OCI-LY7 (cell line): Measurements from ENCODE around the gene C1orf35. TPM values are rescaled to one million over a fixed set of nuclear protein-coding genes. Genes with fewer than 3 reads are reported as not detected.
A peak's percentile ranks its signal among the peaks of the same experiment; 100 is the strongest.

Experiments
- Bru-seq: library from RNA; stranded (reverse); fragments of 400-500 nt; gene quantifications from one replicate; lab custom pipeline; 2021; lab: Mats Ljungman, UMichigan
- BruChase-seq, 2 experiments: library from RNA; stranded (reverse); fragments of 400-500 nt; gene quantifications; one replicate each; lab custom pipeline; 2021; lab: Mats Ljungman, UMichigan
- BruUV-seq: library from RNA; stranded (reverse); fragments of 400-500 nt; replicated peaks from 2 replicates; lab custom pipeline; 2021; lab: Mats Ljungman, UMichigan
- CTCF ChIA-PET: fragments of 300-600 bp; sonication (Branson Sonifier 250); formaldehyde crosslinking; loops from one replicate; lab custom pipeline; 2022; ENCODE audit warnings: antibody characterized with exemption; ENCODE audit not compliant: unreplicated experiment; lab: Charles Lee
- POLR2A ChIA-PET: fragments of 300-600 bp; sonication (Branson Sonifier 250); formaldehyde crosslinking; loops from one replicate; lab custom pipeline; 2022; ENCODE audit warnings: antibody characterized with exemption; lab: Charles Lee
- DNase-seq: peaks from one replicate; pipeline ENCODE4 v3.0.0-alpha.2; 2015; ENCODE audit warnings: low spot score
- H2AFZ ChIP-seq: fragments of 200-600 bp; sonication (generic), shearing (Covaris generic); 2 replicates; pipeline ENCODE4 v1.6.1; 2014; ENCODE audit warnings: mild to moderate bottlenecking, antibody characterized with exemption, low read length, moderate library complexity
- H3K27ac ChIP-seq: fragments of 200-600 bp; sonication (generic); 2 replicates; pipeline ENCODE4 v1.5.1; 2014; ENCODE audit warnings: mixed run types, low read depth, mild to moderate bottlenecking, moderate library complexity, low read length, inconsistent platforms; ENCODE audit not compliant: poor library complexity, severe bottlenecking
- H3K36me3 ChIP-seq: fragments of 200-600 bp; sonication (generic); 2 replicates; pipeline ENCODE4 v1.6.1; 2014; ENCODE audit warnings: mild to moderate bottlenecking, antibody characterized with exemption, low read length, moderate library complexity, mixed read lengths; ENCODE audit not compliant: insufficient read depth
- H3K4me1 ChIP-seq: fragments of 200-600 bp; sonication (generic); 2 replicates; pipeline ENCODE4 v1.5.1; 2014; ENCODE audit warnings: mild to moderate bottlenecking, low read length; ENCODE audit not compliant: insufficient read depth, poor library complexity, severe bottlenecking
- H3K4me2 ChIP-seq: fragments of 200-600 bp; sonication (generic); 2 replicates; pipeline ENCODE4 v1.6.1; 2014; ENCODE audit warnings: mild to moderate bottlenecking, low read length
- H3K4me3 ChIP-seq: fragments of 200-600 bp; sonication (generic); 2 replicates; pipeline ENCODE4 v1.5.1; 2014; ENCODE audit warnings: mild to moderate bottlenecking, low read depth, low read length; ENCODE audit not compliant: poor library complexity, severe bottlenecking
- H3K79me2 ChIP-seq: fragments of 200-600 bp; sonication (generic); 2 replicates; pipeline ENCODE4 v1.6.1; 2016; ENCODE audit warnings: low read depth, mild to moderate bottlenecking, low read length, moderate library complexity, mixed read lengths; ENCODE audit not compliant: insufficient read depth
- H3K9me2 ChIP-seq: fragments of 200-600 bp; sonication (generic); 2 replicates; pipeline ENCODE4 v1.6.1; 2016; ENCODE audit warnings: mild to moderate bottlenecking, low read length, mixed read lengths; ENCODE audit not compliant: insufficient read depth
- H3K9me3 ChIP-seq: fragments of 200-600 bp; sonication (generic); 2 replicates; pipeline ENCODE4 v1.6.1; 2014; ENCODE audit warnings: mild to moderate bottlenecking, mixed run types, low read length, mixed read lengths
- H4K20me1 ChIP-seq: fragments of 200-600 bp; sonication (generic); 2 replicates; pipeline ENCODE4 v1.6.1; 2014; ENCODE audit warnings: mild to moderate bottlenecking, antibody characterized with exemption, low read length, moderate library complexity, mixed read lengths; ENCODE audit not compliant: insufficient read depth
- EZH2phosphoT487 ChIP-seq: fragments of 200-600 bp; sonication (generic); IDR thresholded peaks from 2 replicates; pipeline ENCODE4 v1.6.1; 2018; ENCODE audit warnings: low read depth, borderline replicate concordance, mild to moderate bottlenecking, mixed run types, antibody characterized with exemption, low read length, moderate library complexity, mixed read lengths
- intact Hi-C: fragments of 100-400 bp; cut with micrococcal nuclease; formaldehyde crosslinking; loops from one replicate; pipeline ENCODE4 v1.10.0; 2022; ENCODE audit not compliant: unreplicated experiment
- long read RNA-seq: library from polyadenylated mRNA; stranded (forward); transcript quantifications from one replicate; pipeline ENCODE4 v2.0.0, GENCODE V29; 2022
- total RNA-seq, 2 experiments: library from RNA; depleted of rRNA in 1 of 2; stranded (reverse); fragments of >200 nt in 1 of 2; shearing (Covaris generic) in 1 of 2; gene quantifications; 2 replicates each; pipeline ENCODE4 v1.2.3, GENCODE V29; 2014 to 2022
- TF ChIP-seq, protein P1 (sequence below): fragments of 200-600 bp; sonication (generic); conservative IDR thresholded peaks from 2 replicates; pipeline ENCODE4 v1.5.1; 2014; ENCODE audit warnings: mild to moderate bottlenecking, antibody characterized with exemption, low read length, moderate library complexity, mixed read lengths

The C1orf35 gene
- total RNA-seq (2014; rRNA removed; shearing (Covaris generic)) (33.3 and 33.4 TPM in 2 replicates), total RNA-seq (2022) (30.7 and 32.2 TPM in 2 replicates), Bru-seq, nascent RNA (percentile 71 among the genes with signal in this experiment), BruChase-seq, experiment 1, labeled RNA remaining after a 6-hour chase (percentile 79 among the genes with signal in this experiment), BruChase-seq, experiment 2, labeled RNA remaining after a 2-hour chase (percentile 84 among the genes with signal in this experiment)
- long read RNA-seq, transcript C1orf35-201 (8 exons, 1,427 nt), result major isoform, 61 of 149 reads
- long read RNA-seq, transcript C1orf35-205 (7 exons, 1,429 nt), result minor isoform, 7 of 149 reads
- long read RNA-seq, partial matches to known transcripts, result 3 of 149 reads
- long read RNA-seq, other reads (novel, unspliced or antisense), result 77 of 149 reads

DNA sequence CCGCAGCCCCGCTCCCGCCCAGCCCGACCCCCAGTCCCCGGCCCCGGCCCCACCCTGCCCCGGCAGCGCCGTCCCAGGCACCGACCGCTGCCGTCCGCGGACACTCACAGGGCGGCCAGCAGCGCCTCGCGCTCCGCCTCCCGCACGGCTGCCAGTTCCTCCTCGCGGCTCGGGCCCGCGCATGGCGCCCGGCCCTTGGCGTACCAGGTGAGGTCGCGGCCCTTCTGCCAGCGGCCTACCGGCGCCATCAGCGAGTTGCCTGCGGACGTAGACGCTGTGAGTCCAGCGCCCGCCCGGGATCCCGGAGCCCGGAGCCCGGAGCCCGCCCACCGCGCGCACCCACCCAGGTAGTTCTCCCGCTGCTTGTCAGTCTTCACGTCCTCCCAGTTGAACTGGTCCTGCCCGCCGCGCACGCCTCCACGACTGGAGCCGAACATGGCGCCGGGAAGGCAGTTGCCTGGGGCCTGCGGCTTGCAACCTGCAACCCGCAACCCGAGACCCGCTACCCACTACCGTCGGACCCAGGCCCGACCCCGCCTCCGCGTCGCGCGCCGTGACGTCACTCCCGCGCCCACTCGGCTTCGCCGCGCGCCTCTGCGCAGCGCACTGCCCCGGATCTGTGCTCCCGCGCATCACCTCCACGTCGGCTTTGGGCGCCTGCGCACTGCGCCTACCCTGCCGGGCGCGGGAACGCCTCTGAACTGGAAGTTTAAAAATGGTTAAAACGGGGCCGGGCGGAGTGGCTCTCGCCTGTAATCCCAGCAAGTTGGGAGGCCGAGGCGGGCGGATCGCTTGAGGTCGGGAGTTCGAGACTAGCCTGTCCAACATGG is at the start of gene C1orf35:
C1orf35 (minus strand) TSS at position 535 of the 830 bp plus-strand sequence; CDS start at position 437, 98 bp downstream.
- ChIA-PET CTCF (no interaction called here), POLR2A (interaction anchor here (1.2 kb wide), 1 partner anchor 11 kb away, joined by 3 read pairs; no protein-coding TSS in a partner anchor)
- intact Hi-C loops, result loop anchor here (1.0 kb wide), 3 partner anchors 19 to 104 kb away; no protein-coding TSS in a partner anchor
- no peaks in the 10 kb centered on the region for H3K79me2 ChIP-seq
- peak within 1 kb of the TSS; percentile 45 for H3K27ac ChIP-seq
- H2AFZ ChIP-seq, result peak within 1 kb of the TSS; percentile 61; the same call in 1 of the 2 replicates
- H3K9me2 ChIP-seq, result no peaks in the 10 kb centered on the region
- H3K36me3 ChIP-seq, result peaks cover 45% of the 10 kb centered on the region
- H4K20me1 ChIP-seq, result no peaks in the 10 kb centered on the region; the same call in 1 of the 2 replicates
- no peaks in the 10 kb centered on the region for H3K9me3 ChIP-seq
- H3K4me1 ChIP-seq, result peaks cover 25% of the 10 kb centered on the region
- TF ChIP-seq, protein P1, sequence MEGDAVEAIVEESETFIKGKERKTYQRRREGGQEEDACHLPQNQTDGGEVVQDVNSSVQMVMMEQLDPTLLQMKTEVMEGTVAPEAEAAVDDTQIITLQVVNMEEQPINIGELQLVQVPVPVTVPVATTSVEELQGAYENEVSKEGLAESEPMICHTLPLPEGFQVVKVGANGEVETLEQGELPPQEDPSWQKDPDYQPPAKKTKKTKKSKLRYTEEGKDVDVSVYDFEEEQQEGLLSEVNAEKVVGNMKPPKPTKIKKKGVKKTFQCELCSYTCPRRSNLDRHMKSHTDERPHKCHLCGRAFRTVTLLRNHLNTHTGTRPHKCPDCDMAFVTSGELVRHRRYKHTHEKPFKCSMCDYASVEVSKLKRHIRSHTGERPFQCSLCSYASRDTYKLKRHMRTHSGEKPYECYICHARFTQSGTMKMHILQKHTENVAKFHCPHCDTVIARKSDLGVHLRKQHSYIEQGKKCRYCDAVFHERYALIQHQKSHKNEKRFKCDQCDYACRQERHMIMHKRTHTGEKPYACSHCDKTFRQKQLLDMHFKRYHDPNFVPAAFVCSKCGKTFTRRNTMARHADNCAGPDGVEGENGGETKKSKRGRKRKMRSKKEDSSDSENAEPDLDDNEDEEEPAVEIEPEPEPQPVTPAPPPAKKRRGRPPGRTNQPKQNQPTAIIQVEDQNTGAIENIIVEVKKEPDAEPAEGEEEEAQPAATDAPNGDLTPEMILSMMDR, result no peak
- no peak for TF ChIP-seq EZH2phosphoT487
- TSS peak; percentile 76 for BruUV-seq
- H3K4me3 ChIP-seq, result peak within 1 kb of the TSS; percentile 81
- peak; percentile 96 for DNase-seq
- H3K4me2 ChIP-seq, result peak within 1 kb of the TSS; percentile 74

DNA sequence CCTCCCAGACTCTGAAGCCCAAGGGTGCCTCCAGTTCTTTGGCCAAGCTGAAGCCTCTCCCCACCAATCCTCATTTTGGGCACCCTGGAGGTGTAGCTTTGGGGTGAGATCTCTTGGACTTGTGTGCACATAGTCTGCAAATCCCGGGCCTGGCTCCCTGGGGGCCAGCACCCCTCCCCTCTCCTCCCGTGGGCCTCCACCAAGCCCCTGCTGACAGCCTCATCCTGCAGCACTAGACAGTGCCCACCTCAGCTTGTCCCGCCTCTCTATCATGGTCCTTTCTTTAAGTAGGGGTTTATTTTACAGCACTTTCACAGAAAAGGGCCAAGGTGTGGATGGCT is 49.8 kb upstream of the C1orf35 start:
- Histone ChIP-seq H3K36me3 (peaks cover 18% of the 10 kb centered on the region), H3K27ac (no peak overlapping the region)
- no TSS peak for BruUV-seq

More for the DNA sequence above, 49.8 kb upstream of the C1orf35 start:
- H3K4me1 ChIP-seq, result peaks cover 15% of the 10 kb centered on the region
- no peak overlapping the region for H3K4me2 ChIP-seq
- no peak overlapping the region for H3K4me3 ChIP-seq
- H2AFZ ChIP-seq, result no peak overlapping the region
- no peaks in the 10 kb centered on the region for H3K79me2 ChIP-seq
- no peaks in the 10 kb centered on the region for H4K20me1 ChIP-seq
- CTCF ChIA-PET, result no interaction called here
- no peaks in the 10 kb centered on the region for H3K9me2 ChIP-seq
- no peaks in the 10 kb centered on the region for H3K9me3 ChIP-seq
- intact Hi-C loops, result no loop called here
- no peak for TF ChIP-seq EZH2phosphoT487
- TF ChIP-seq, protein P1, result no peak
- DNase-seq, result no peak
- POLR2A ChIA-PET, result interaction anchor here (0.6 to 1.7 kb wide), 3 partner anchors 12 to 337 kb away, joined by 3 to 6 read pairs (median 4); no protein-coding TSS in a partner anchor
